Osteoblast (primary cell): ENCODE results near the gene FCRL4. TPM values are rescaled to one million over a fixed set of nuclear protein-coding genes. Genes with fewer than 3 reads are reported as not detected.

Experiments used
- DNase-seq: peaks from one replicate; pipeline ENCODE4 v3.0.0; 2011; ENCODE audit warnings: low spot score, mixed read lengths; ENCODE audit not compliant: insufficient read length; ENCODE audit errors: missing footprints
- H2AFZ ChIP-seq: 2 replicates; pipeline ENCODE4 v1.6.0; 2011; ENCODE audit warnings: mild to moderate bottlenecking, low read length
- H3K27ac ChIP-seq: 2 replicates; pipeline ENCODE4 v1.5.1; 2011; ENCODE audit warnings: mild to moderate bottlenecking, low read depth, low read length, moderate library complexity
- H3K27me3 ChIP-seq: 2 replicates; pipeline ENCODE4 v1.6.0; 2012; ENCODE audit warnings: mild to moderate bottlenecking, control low read depth, inconsistent platforms, low read length, moderate library complexity; ENCODE audit not compliant: insufficient read depth
- H3K36me3 ChIP-seq: 2 replicates; pipeline ENCODE4 v1.5.1; 2011; ENCODE audit warnings: mild to moderate bottlenecking, low read length, control low read depth, moderate library complexity; ENCODE audit not compliant: insufficient read depth
- H3K4me1 ChIP-seq: 2 replicates; pipeline ENCODE4 v1.5.1; 2011; ENCODE audit warnings: mild to moderate bottlenecking, low read length, control low read depth, moderate library complexity; ENCODE audit not compliant: insufficient read depth
- H3K4me2 ChIP-seq: 2 replicates; pipeline ENCODE4 v1.6.0; 2011; ENCODE audit warnings: mild to moderate bottlenecking, low read length; ENCODE audit not compliant: insufficient read depth
- H3K4me3 ChIP-seq: fragments of 200-600 bp; sonication (generic); 3 replicates; pipeline ENCODE4 v1.5.1; 2012; ENCODE audit warnings: mild to moderate bottlenecking, low read length, inconsistent platforms; ENCODE audit not compliant: insufficient read depth
- H3K79me2 ChIP-seq: 2 replicates; pipeline ENCODE4 v1.6.0; 2012; ENCODE audit warnings: mild to moderate bottlenecking, low read length, control low read depth, inconsistent platforms; ENCODE audit not compliant: insufficient read depth
- H3K9me3 ChIP-seq: 2 replicates; pipeline ENCODE4 v1.5.1; 2011; ENCODE audit warnings: low read depth, low read length, control low read depth
- H4K20me1 ChIP-seq: 2 replicates; pipeline ENCODE4 v1.6.0; 2012; ENCODE audit warnings: mild to moderate bottlenecking, low read length, control low read depth; ENCODE audit not compliant: insufficient read depth
- CTCF ChIP-seq: IDR thresholded peaks from 2 replicates; pipeline ENCODE4 v1.5.1; 2011; ENCODE audit warnings: mild to moderate bottlenecking, low read depth, low read length, moderate library complexity; ENCODE audit errors: extremely low read depth
- total RNA-seq: library from RNA; depleted of rRNA; stranded (reverse); fragments of >200 nt; gene quantifications from 2 replicates; pipeline ENCODE4 v1.2.3, GENCODE V29; 2012

FCRL4 gene
- total RNA-seq, 1 donor: not detected

GRCh38 chr1:157542676-157543075 lies 55.2 kb downstream of the FCRL4 start:
- no peak for DNase-seq
- H3K36me3 ChIP-seq: no peaks in the 10 kb centered on the region
- H2AFZ ChIP-seq: no peak overlapping the region
- no peaks in the 10 kb centered on the region for H3K9me3 ChIP-seq
- H3K4me2 ChIP-seq: no peak overlapping the region
- H3K4me3 ChIP-seq: no peak overlapping the region
- H3K27ac ChIP-seq: no peak overlapping the region
- TF ChIP-seq CTCF: no peak
- H3K4me1 ChIP-seq: no peaks in the 10 kb centered on the region
- H3K27me3 ChIP-seq: no peaks in the 10 kb centered on the region
- H4K20me1 ChIP-seq: no peaks in the 10 kb centered on the region
- H3K79me2 ChIP-seq: no peaks in the 10 kb centered on the region

GRCh38 chr1:157540852-157541251 lies 57.0 kb downstream of the FCRL4 start:
- Histone ChIP-seq H3K9me3 (no peaks in the 10 kb centered on the region), H3K27ac (no peak overlapping the region), H3K36me3 (no peaks in the 10 kb centered on the region), H3K4me3 (no peak overlapping the region), H4K20me1 (no peaks in the 10 kb centered on the region), H2AFZ (no peak overlapping the region), H3K27me3 (no peaks in the 10 kb centered on the region), H3K4me2 (no peak overlapping the region), H3K79me2 (no peaks in the 10 kb centered on the region), H3K4me1 (no peaks in the 10 kb centered on the region)
- DNase-seq: no peak
- TF ChIP-seq CTCF: no peak

GRCh38 chr1:157540160-157540748 lies 57.6 kb downstream of the FCRL4 start:
- H3K4me3 ChIP-seq: no peak overlapping the region
- TF ChIP-seq CTCF: no peak
- no peak for DNase-seq
- H3K4me1 ChIP-seq: no peaks in the 10 kb centered on the region
- no peak overlapping the region for H3K27ac ChIP-seq
- no peak overlapping the region for H2AFZ ChIP-seq
- no peaks in the 10 kb centered on the region for H3K9me3 ChIP-seq
- no peaks in the 10 kb centered on the region for H4K20me1 ChIP-seq
- H3K4me2 ChIP-seq: no peak overlapping the region
- H3K36me3 ChIP-seq: no peaks in the 10 kb centered on the region
- no peaks in the 10 kb centered on the region for H3K27me3 ChIP-seq
- H3K79me2 ChIP-seq: no peaks in the 10 kb centered on the region

GRCh38 chr1:157539568-157539967 lies 58.3 kb downstream of the FCRL4 start:
- no peaks in the 10 kb centered on the region for H3K27me3 ChIP-seq
- no peaks in the 10 kb centered on the region for H3K36me3 ChIP-seq
- DNase-seq: no peak
- no peak overlapping the region for H3K27ac ChIP-seq
- H3K79me2 ChIP-seq: no peaks in the 10 kb centered on the region
- no peaks in the 10 kb centered on the region for H3K4me1 ChIP-seq
- no peak overlapping the region for H3K4me3 ChIP-seq
- TF ChIP-seq CTCF: no peak
- H3K4me2 ChIP-seq: no peak overlapping the region
- no peaks in the 10 kb centered on the region for H4K20me1 ChIP-seq
- H3K9me3 ChIP-seq: no peaks in the 10 kb centered on the region
- no peak overlapping the region for H2AFZ ChIP-seq
